ENCODE measurements around the gene MED22. TPM values are rescaled to one million over a fixed set of nuclear protein-coding genes. Genes with fewer than 3 reads are reported as not detected.

MED22 gene
- total RNA-seq (10 to 100 TPM; 25.9 to 29.3 TPM), polyA plus RNA-seq (ENCODE audit: insufficient read depth, low read depth, low replicate concordance) (20.2 TPM)
- long read RNA-seq, donor 1, transcript MED22-209 (4 exons, 3,867 nt) = major isoform, 7 of 4,754 reads
- long read RNA-seq, donor 1, partial matches to known transcripts = 4,658 of 4,754 reads
- long read RNA-seq, donor 1, other reads (novel, unspliced or antisense) = 89 of 4,754 reads
- long read RNA-seq, donor 2, partial matches to known transcripts = 1,758 of 2,373 reads
- long read RNA-seq, donor 2, other reads (novel, unspliced or antisense) = 611 of 2,373 reads

- WGBS, 2 donors = 1% methylated on average over 25 to 64 of the region's 64 CpGs
- TF ChIP-seq POLR2A (IDR thresholded peaks at IDR 0.05) = no peak
- TF ChIP-seq, protein P1, sequence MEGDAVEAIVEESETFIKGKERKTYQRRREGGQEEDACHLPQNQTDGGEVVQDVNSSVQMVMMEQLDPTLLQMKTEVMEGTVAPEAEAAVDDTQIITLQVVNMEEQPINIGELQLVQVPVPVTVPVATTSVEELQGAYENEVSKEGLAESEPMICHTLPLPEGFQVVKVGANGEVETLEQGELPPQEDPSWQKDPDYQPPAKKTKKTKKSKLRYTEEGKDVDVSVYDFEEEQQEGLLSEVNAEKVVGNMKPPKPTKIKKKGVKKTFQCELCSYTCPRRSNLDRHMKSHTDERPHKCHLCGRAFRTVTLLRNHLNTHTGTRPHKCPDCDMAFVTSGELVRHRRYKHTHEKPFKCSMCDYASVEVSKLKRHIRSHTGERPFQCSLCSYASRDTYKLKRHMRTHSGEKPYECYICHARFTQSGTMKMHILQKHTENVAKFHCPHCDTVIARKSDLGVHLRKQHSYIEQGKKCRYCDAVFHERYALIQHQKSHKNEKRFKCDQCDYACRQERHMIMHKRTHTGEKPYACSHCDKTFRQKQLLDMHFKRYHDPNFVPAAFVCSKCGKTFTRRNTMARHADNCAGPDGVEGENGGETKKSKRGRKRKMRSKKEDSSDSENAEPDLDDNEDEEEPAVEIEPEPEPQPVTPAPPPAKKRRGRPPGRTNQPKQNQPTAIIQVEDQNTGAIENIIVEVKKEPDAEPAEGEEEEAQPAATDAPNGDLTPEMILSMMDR (IDR thresholded peaks at IDR 0.05) = peak in 2 of 3 experiments; percentile 19 to 27
- no peaks in the 10 kb centered on the region for H3K27me3 ChIP-seq
- H3K27ac ChIP-seq = peak within 1 kb of the TSS; percentile 89 to 90
- H3K4me3 ChIP-seq = peak within 1 kb of the TSS; percentile 98 to 99
- intact Hi-C loops (cut with DNase I; ENCODE audit: low total_unique reads) = no loop called here
- peaks cover 24% of the 10 kb centered on the region for H3K4me1 ChIP-seq
- no peaks in the 10 kb centered on the region for H3K36me3 ChIP-seq (ENCODE audit: low read depth, missing control alignments)
- H3K9me3 ChIP-seq = no peaks in the 10 kb centered on the region
- DNase-seq = peak; percentile 97
Observed at GRCh38 chr9:133347985-133348717, at the start of gene MED22, which contains the start of gene RPL7A. Gene MED22, minus strand, starts transcription at chr9:133348131. Its CDS starts 1,469 bp downstream, at chr9:133346662. Gene RPL7A, plus strand, starts transcription at chr9:133348218. Its CDS starts 26 bp downstream, at chr9:133348244.

GRCh38 chr9:133397370-133397769, 49.4 kb upstream of the MED22 start:
- intact Hi-C loops (cut with DNase I; ENCODE audit: low total_unique reads) = no loop called here

DNA sequence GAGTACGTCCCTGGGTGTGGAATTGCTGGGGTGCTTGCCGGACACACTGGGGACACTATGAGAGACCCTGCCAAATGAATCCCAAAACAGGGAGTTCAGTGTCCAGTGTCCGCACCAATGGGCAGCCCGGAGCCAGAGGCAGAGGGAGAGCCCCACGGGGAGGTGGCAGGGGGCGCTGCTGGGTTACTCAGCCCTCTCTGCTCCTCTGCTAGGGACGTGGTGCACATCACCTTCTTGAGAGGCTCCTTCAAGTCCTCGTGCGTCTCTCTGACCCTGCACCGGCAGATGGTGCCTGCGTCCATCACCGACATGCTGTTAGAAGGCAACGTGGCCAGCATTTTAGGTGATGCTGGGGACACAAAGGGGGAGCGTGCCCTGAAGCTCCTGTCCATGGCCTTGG, 49.0 kb upstream of the MED22 start:
- no peak overlapping the region for H3K4me3 ChIP-seq
- TF ChIP-seq POLR2A (IDR thresholded peaks at IDR 0.05) = no peak
- TF ChIP-seq, protein P1 (IDR thresholded peaks at IDR 0.05) = no peak
- 62 to 67% methylated on average over 3 to 14 of the region's 14 CpGs for WGBS, 2 donors
- no peaks in the 10 kb centered on the region for H3K27me3 ChIP-seq
- no peaks in the 10 kb centered on the region for H3K4me1 ChIP-seq
- H3K9me3 ChIP-seq = no peaks in the 10 kb centered on the region
- DNase-seq = peak; percentile 28
- no peaks in the 10 kb centered on the region for H3K36me3 ChIP-seq (ENCODE audit: low read depth, missing control alignments)
- H3K27ac ChIP-seq = no peak overlapping the region
- intact Hi-C loops (cut with DNase I; ENCODE audit: low total_unique reads) = no loop called here

More at GRCh38 chr9:133397370-133397769, 49.4 kb upstream of the MED22 start:
- no peak overlapping the region for H3K4me3 ChIP-seq
- no peaks in the 10 kb centered on the region for H3K4me1 ChIP-seq
- no peaks in the 10 kb centered on the region for H3K9me3 ChIP-seq
- no peak for DNase-seq
- H3K27ac ChIP-seq = no peak overlapping the region
- H3K36me3 ChIP-seq (ENCODE audit: low read depth, missing control alignments) = no peaks in the 10 kb centered on the region
- WGBS, 2 donors = 83 to 84% methylated on average over 6 of the region's 6 CpGs
- no peaks in the 10 kb centered on the region for H3K27me3 ChIP-seq
- TF ChIP-seq, protein P1 (IDR thresholded peaks at IDR 0.05) = no peak
- no peak for TF ChIP-seq POLR2A (IDR thresholded peaks at IDR 0.05)

- 19 to 37% methylated on average over 3 to 8 of the region's 8 CpGs for WGBS, 2 donors
Observed at GRCh38 chr9:133394687-133395271, 46.8 kb upstream of the MED22 start.

More at GRCh38 chr9:133394687-133395271, 46.8 kb upstream of the MED22 start:
- no peaks in the 10 kb centered on the region for H3K27me3 ChIP-seq
- no peaks in the 10 kb centered on the region for H3K4me1 ChIP-seq
- TF ChIP-seq, protein P1 (IDR thresholded peaks at IDR 0.05) = no peak
- no peak for TF ChIP-seq POLR2A (IDR thresholded peaks at IDR 0.05)
- H3K36me3 ChIP-seq (ENCODE audit: low read depth, missing control alignments) = no peaks in the 10 kb centered on the region
- intact Hi-C loops (cut with DNase I; ENCODE audit: low total_unique reads) = no loop called here
- H3K4me3 ChIP-seq = no peak overlapping the region
- H3K27ac ChIP-seq = no peak overlapping the region
- H3K9me3 ChIP-seq = no peaks in the 10 kb centered on the region
- DNase-seq = no peak
